ENCODE data around the gene GRAMD1B.

The GRAMD1B gene

GRCh38 chr11:123421589-123421988 is 8.5 kb upstream of the GRAMD1B start:
- no peaks in the 10 kb centered on the region for H3F3A ChIP-seq (ENCODE audit: low read depth)

GRCh38 chr11:123425367-123425766 is 4.7 kb upstream of the GRAMD1B start:
- no peaks in the 10 kb centered on the region for H4K20me1 ChIP-seq (ENCODE audit: insufficient read depth, low read length, poor library complexity, severe bottlenecking)
- no peaks in the 10 kb centered on the region for H3K9me3 ChIP-seq (ENCODE audit: insufficient read depth, low read depth, low read length)
- TF ChIP-seq EZH2phosphoT487 (IDR thresholded peaks at IDR 0.05; ENCODE audit: borderline replicate concordance) (no peak), CTCF (conservative IDR thresholded peaks at IDR 0.05; ENCODE audit: low read length) (no peak)
- no peak overlapping the region for H3K4me3 ChIP-seq (ENCODE audit: low read length, poor library complexity, severe bottlenecking)
- H3K9me2 ChIP-seq (replicated peaks; ENCODE audit: low read depth, low read length), result no peaks in the 10 kb centered on the region
- H3K9ac ChIP-seq (ENCODE audit: low read depth, low read length, poor library complexity, severe bottlenecking), result no peak overlapping the region
- H3K79me2 ChIP-seq (ENCODE audit: insufficient read depth, low read length), result no peaks in the 10 kb centered on the region
- H3K27me3 ChIP-seq (ENCODE audit: insufficient read depth, low read length, poor library complexity, severe bottlenecking), result no peaks in the 10 kb centered on the region
- no peak overlapping the region for H2AFZ ChIP-seq (ENCODE audit: low read length)
- H3F3A ChIP-seq (ENCODE audit: low read depth), result no peaks in the 10 kb centered on the region
- peaks cover 8% of the 10 kb centered on the region for H3K4me1 ChIP-seq (ENCODE audit: insufficient read depth, low read length, poor library complexity, severe bottlenecking)
- no peak overlapping the region for H3K4me2 ChIP-seq (ENCODE audit: low read depth, low read length, poor library complexity, severe bottlenecking)
- no peaks in the 10 kb centered on the region for H3K36me3 ChIP-seq (ENCODE audit: insufficient read depth, low read length)

More at GRCh38 chr11:123421589-123421988, 8.5 kb upstream of the GRAMD1B start:
- no peak overlapping the region for H2AFZ ChIP-seq (ENCODE audit: low read length)
- H4K20me1 ChIP-seq (ENCODE audit: insufficient read depth, low read length, poor library complexity, severe bottlenecking), result no peaks in the 10 kb centered on the region
- no peak overlapping the region for H3K4me3 ChIP-seq (ENCODE audit: low read length, poor library complexity, severe bottlenecking)
- no peak overlapping the region for H3K4me2 ChIP-seq (ENCODE audit: low read depth, low read length, poor library complexity, severe bottlenecking)
- no peaks in the 10 kb centered on the region for H3K79me2 ChIP-seq (ENCODE audit: insufficient read depth, low read length)
- H3K9me3 ChIP-seq (ENCODE audit: insufficient read depth, low read depth, low read length), result no peaks in the 10 kb centered on the region
- no peaks in the 10 kb centered on the region for H3K27me3 ChIP-seq (ENCODE audit: insufficient read depth, low read length, poor library complexity, severe bottlenecking)
- no peak overlapping the region for H3K9ac ChIP-seq (ENCODE audit: low read depth, low read length, poor library complexity, severe bottlenecking)
- no peaks in the 10 kb centered on the region for H3K36me3 ChIP-seq (ENCODE audit: insufficient read depth, low read length)
- H3K4me1 ChIP-seq (ENCODE audit: insufficient read depth, low read length, poor library complexity, severe bottlenecking), result no peaks in the 10 kb centered on the region
- no peak for TF ChIP-seq CTCF (conservative IDR thresholded peaks at IDR 0.05; ENCODE audit: low read length)
- no peak for TF ChIP-seq EZH2phosphoT487 (IDR thresholded peaks at IDR 0.05; ENCODE audit: borderline replicate concordance)
- H3K9me2 ChIP-seq (replicated peaks; ENCODE audit: low read depth, low read length), result no peaks in the 10 kb centered on the region

DNA sequence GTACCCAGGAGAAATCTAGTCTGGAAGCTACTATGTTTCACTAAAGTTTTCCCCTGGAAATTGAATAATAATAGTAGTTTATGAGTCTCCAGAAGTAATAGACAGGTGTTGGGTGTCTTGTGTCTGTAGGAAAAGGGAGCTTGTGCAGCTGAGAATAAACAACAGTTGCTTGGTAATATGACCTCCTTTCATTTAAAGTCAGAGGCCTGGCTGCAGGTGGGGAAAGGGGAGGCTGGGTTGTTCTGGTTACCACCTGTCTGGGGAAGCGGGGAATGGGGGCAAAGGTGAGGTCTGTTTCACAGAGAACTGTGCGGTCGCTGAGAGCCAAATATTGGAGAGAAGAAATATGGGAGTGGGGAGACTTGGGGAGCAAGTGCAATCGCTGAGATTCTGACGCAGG is 3.3 kb upstream of the GRAMD1B start:
- Histone ChIP-seq H3K4me2 (ENCODE audit: low read depth, low read length, poor library complexity, severe bottlenecking) (no peak overlapping the region), H4K20me1 (ENCODE audit: insufficient read depth, low read length, poor library complexity, severe bottlenecking) (peaks cover under 1% of the 10 kb centered on the region), H3K9me3 (ENCODE audit: insufficient read depth, low read depth, low read length) (no peaks in the 10 kb centered on the region)

More for the DNA sequence above, 3.3 kb upstream of the GRAMD1B start:
- Histone ChIP-seq H3K4me3 (ENCODE audit: low read length, poor library complexity, severe bottlenecking) (no peak overlapping the region), H3K4me1 (ENCODE audit: insufficient read depth, low read length, poor library complexity, severe bottlenecking) (peaks cover 8% of the 10 kb centered on the region), H3K79me2 (ENCODE audit: insufficient read depth, low read length) (peaks cover 9% of the 10 kb centered on the region), H3K9ac (ENCODE audit: low read depth, low read length, poor library complexity, severe bottlenecking) (no peak overlapping the region), H3K9me2 (replicated peaks; ENCODE audit: low read depth, low read length) (no peaks in the 10 kb centered on the region), H3K27me3 (ENCODE audit: insufficient read depth, low read length, poor library complexity, severe bottlenecking) (no peaks in the 10 kb centered on the region), H2AFZ (ENCODE audit: low read length) (no peak overlapping the region), H3K36me3 (ENCODE audit: insufficient read depth, low read length) (no peaks in the 10 kb centered on the region), H3F3A (ENCODE audit: low read depth) (no peaks in the 10 kb centered on the region)
- TF ChIP-seq CTCF (conservative IDR thresholded peaks at IDR 0.05; ENCODE audit: low read length) (no peak), EZH2phosphoT487 (IDR thresholded peaks at IDR 0.05; ENCODE audit: borderline replicate concordance) (no peak)

All from Loucy (cell line).